GM23338 (cell line): ENCODE measurements around the gene RMND5B. TPM values are rescaled to one million over a fixed set of nuclear protein-coding genes. Genes with fewer than 3 reads are reported as not detected.

ENCODE experiments used
- ATAC-seq: fragments of 200-7000 bp; cut with Tn5 transposase; 3 replicates; pipeline ENCODE4 v1.9.1; 2020
- DNase-seq: peaks from one replicate; pipeline ENCODE4 v3.0.0-alpha.2; 2015; ENCODE audit warnings: low spot score
- H2AFZ ChIP-seq: fragments of 200-600 bp; sonication (generic); 2 replicates; pipeline ENCODE4 v1.8.0; 2016; ENCODE audit warnings: antibody characterized with exemption, mild to moderate bottlenecking, moderate library complexity
- H3F3A ChIP-seq: fragments of 200-600 bp; sonication (generic); replicated peaks from 2 replicates; pipeline ENCODE4 v1.8.0; 2017; ENCODE audit warnings: antibody characterized with exemption, mixed run types, low read depth
- H3K27ac ChIP-seq: fragments of 200-600 bp; sonication (generic); 2 replicates; pipeline ENCODE4 v1.6.1; 2016; ENCODE audit warnings: low read depth
- H3K27me3 ChIP-seq: fragments of 200-600 bp; sonication (generic); 2 replicates; pipeline ENCODE4 v1.8.0; 2016; ENCODE audit warnings: mild to moderate bottlenecking, mixed run types, moderate library complexity; ENCODE audit not compliant: insufficient read depth
- H3K36me3 ChIP-seq: fragments of 200-600 bp; sonication (generic); 2 replicates; pipeline ENCODE4 v1.8.0; 2016; ENCODE audit warnings: mild to moderate bottlenecking; ENCODE audit not compliant: insufficient read depth
- H3K4me1 ChIP-seq: fragments of 200-600 bp; sonication (generic); 2 replicates; pipeline ENCODE4 v1.8.0; 2016; ENCODE audit warnings: mild to moderate bottlenecking, moderate library complexity; ENCODE audit not compliant: insufficient read depth
- H3K4me2 ChIP-seq: fragments of 200-600 bp; sonication (generic); 2 replicates; pipeline ENCODE4 v1.7.1; 2017; ENCODE audit warnings: mixed run types
- H3K4me3 ChIP-seq: fragments of 200-600 bp; sonication (generic); 2 replicates; pipeline ENCODE4 v1.6.1; 2016; ENCODE audit warnings: mixed run types
- H3K79me2 ChIP-seq: fragments of 200-600 bp; sonication (generic); replicated peaks from 2 replicates; pipeline ENCODE4 v1.8.0; 2017; ENCODE audit warnings: mild to moderate bottlenecking; ENCODE audit not compliant: insufficient read depth
- H3K9me2 ChIP-seq: fragments of 200-600 bp; sonication (generic); 2 replicates; pipeline ENCODE4 v1.8.0; 2017; ENCODE audit not compliant: insufficient read depth
- H4K20me1 ChIP-seq: fragments of 200-600 bp; sonication (generic); replicated peaks from 2 replicates; pipeline ENCODE4 v1.8.0; 2017; ENCODE audit warnings: mild to moderate bottlenecking; ENCODE audit not compliant: insufficient read depth
- H3K27ac Mint-ChIP-seq: 2 replicates; pipeline ENCODE4 v1.8.0; 2020; ENCODE audit warnings: inconsistent platforms, mild to moderate bottlenecking, moderate library complexity, mixed read lengths
- H3K27me3 Mint-ChIP-seq: 3 replicates; pipeline ENCODE4 v1.8.0; 2022; ENCODE audit warnings: low read depth, mild to moderate bottlenecking, moderate library complexity, mixed read lengths, inconsistent platforms; ENCODE audit not compliant: insufficient read depth, poor library complexity
- H3K36me3 Mint-ChIP-seq: 3 replicates; pipeline ENCODE4 v1.8.0; 2021; ENCODE audit warnings: low read depth, mild to moderate bottlenecking, inconsistent platforms, moderate library complexity, mixed read lengths
- H3K4me1 Mint-ChIP-seq: 3 replicates; pipeline ENCODE4 v1.8.0; 2020; ENCODE audit warnings: mild to moderate bottlenecking, inconsistent platforms, mixed read lengths
- H3K4me3 Mint-ChIP-seq: 3 replicates; pipeline ENCODE4 v1.8.0; 2021; ENCODE audit warnings: moderate library complexity, mild to moderate bottlenecking, inconsistent platforms, mixed read lengths
- H3K9me3 Mint-ChIP-seq: 3 replicates; pipeline ENCODE4 v1.8.0; 2020; ENCODE audit warnings: moderate library complexity, mild to moderate bottlenecking, inconsistent platforms, mixed read lengths
- CREB1 ChIP-seq: fragments of 250-450 bp; sonication (Bioruptor Pico); IDR thresholded peaks from 2 replicates; pipeline ENCODE4 v1.5.0; 2020; ENCODE audit warnings: low read depth, mild to moderate bottlenecking, moderate library complexity
- EZH2 ChIP-seq: fragments of 200-600 bp; sonication (generic); IDR thresholded peaks from one replicate; pipeline ENCODE4 v1.8.0; 2017; ENCODE audit warnings: antibody characterized with exemption, mild to moderate bottlenecking, low read depth; ENCODE audit not compliant: unreplicated experiment
- EZH2phosphoT487 ChIP-seq: fragments of 200-600 bp; sonication (generic); IDR thresholded peaks from one replicate; pipeline ENCODE4 v1.8.1; 2018; ENCODE audit warnings: antibody characterized with exemption; ENCODE audit not compliant: unreplicated experiment
- JUNB ChIP-seq: IDR thresholded peaks from one replicate; pipeline ENCODE4 v1.6.1; 2016; ENCODE audit warnings: antibody characterized with exemption; ENCODE audit not compliant: unreplicated experiment
- NANOG ChIP-seq: IDR thresholded peaks from 2 replicates; pipeline ENCODE4 v1.6.1; 2016; ENCODE audit warnings: antibody characterized with exemption, borderline replicate concordance
- POLR2AphosphoS5 ChIP-seq: IDR thresholded peaks from 2 replicates; pipeline ENCODE4 v1.6.1; 2016; ENCODE audit warnings: antibody characterized with exemption, low read depth
- STAT1 ChIP-seq: IDR thresholded peaks from one replicate; pipeline ENCODE4 v1.6.1; 2016; ENCODE audit warnings: antibody characterized with exemption; ENCODE audit not compliant: unreplicated experiment
- ZNF114 ChIP-seq: fragments of 250-450 bp; sonication (Bioruptor Pico); IDR thresholded peaks from 2 replicates; pipeline ENCODE4 v1.5.0; 2020; ENCODE audit warnings: mild to moderate bottlenecking, moderate library complexity
- ZNF331 ChIP-seq: fragments of 250-450 bp; sonication (Bioruptor Pico); IDR thresholded peaks from 2 replicates; pipeline ENCODE4 v1.5.0; 2020; ENCODE audit warnings: low read depth, mild to moderate bottlenecking, moderate library complexity
- polyA plus RNA-seq: library from polyadenylated mRNA; unstranded; fragments of >200 nt; fragmentation: Nextera tagmentation; extraction: Ambion mirVana; gene quantifications from 2 replicates; pipeline ENCODE4 v1.2.1, GENCODE V29; 2016
- total RNA-seq: library from RNA; depleted of rRNA; stranded (reverse); fragments of >200 nt; shearing (Covaris generic); gene quantifications from 2 replicates; pipeline ENCODE4 v1.2.3, GENCODE V29; 2014
- TF ChIP-seq, protein P1 (sequence below): fragments of 250-450 bp; sonication (Bioruptor Pico); IDR thresholded peaks from 2 replicates; pipeline ENCODE4 v1.5.0; 2020; ENCODE audit warnings: mild to moderate bottlenecking, moderate library complexity
- TF ChIP-seq, protein P2 (sequence below): IDR thresholded peaks from one replicate; pipeline ENCODE4 v1.6.1; 2018; ENCODE audit warnings: antibody characterized with exemption; ENCODE audit not compliant: unreplicated experiment
- TF ChIP-seq, protein P3 (sequence below), 2 experiments: fragments of 200-600 bp in 1 of 2; sonication (generic) in 1 of 2; conservative IDR thresholded peaks; 2 replicates each; pipeline versions ENCODE4 v1.5.1 to v1.6.1; 2016 to 2017; ENCODE audit warnings: antibody characterized with exemption in 2 of 2, low read depth in 2 of 2, mild to moderate bottlenecking in 2 of 2, moderate library complexity in 1 of 2
- TF ChIP-seq, protein P4 (sequence below): IDR thresholded peaks from 2 replicates; pipeline ENCODE4 v1.6.1; 2016; ENCODE audit warnings: antibody characterized with exemption

The RMND5B gene
- total and polyA plus RNA-seq, 2 experiments from 2014 or later: 47.5 to 101 TPM

DNA sequence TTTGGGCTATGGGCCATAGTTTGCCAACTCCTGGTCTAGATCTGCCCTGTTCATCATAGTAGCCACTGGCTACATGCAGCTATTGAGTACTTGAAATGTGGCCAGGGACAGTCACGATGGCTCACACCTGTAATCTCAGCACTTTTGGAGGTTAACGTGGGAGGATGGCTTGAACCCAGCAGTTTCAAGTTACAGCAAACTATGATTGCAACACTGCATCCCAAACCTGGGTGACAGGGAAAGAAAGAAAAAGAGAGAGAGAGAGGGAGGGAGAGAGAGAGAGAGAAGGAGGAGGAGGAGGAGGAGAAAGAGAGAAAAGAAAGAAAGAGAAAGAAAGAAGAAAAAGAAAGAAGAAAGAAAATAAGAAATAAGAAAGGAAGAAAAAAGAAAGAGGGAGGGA, 61.4 kb downstream of the RMND5B start:
- Histone ChIP-seq H3K27me3 (no peaks in the 10 kb centered on the region), H3K36me3 (0 out of 2 replicates have a peak, but pooled peaks cover 2% of the 10 kb centered on the region), H3K27ac (no peak overlapping the region), H3K9me2 (no peaks in the 10 kb centered on the region), H2AFZ (no peak overlapping the region), H3K4me3 (no peak overlapping the region), H3K4me1 (no peaks in the 10 kb centered on the region), H3F3A (0 out of 2 replicates have a peak, but pooled peaks cover 3% of the 10 kb centered on the region), H3K79me2 (no peaks in the 10 kb centered on the region), H3K4me2 (no peak overlapping the region), H4K20me1 (no peaks in the 10 kb centered on the region)
- TF ChIP-seq POLR2AphosphoS5 (no peak), STAT1 (no peak), EZH2 (no peak), CREB1 (no peak), ZNF114 (CRISPR knock-in tag) (no peak), EZH2phosphoT487 (no peak), NANOG (no peak), JUNB (no peak), ZNF331 (CRISPR knock-in tag) (no peak)
- TF ChIP-seq, protein P1, sequence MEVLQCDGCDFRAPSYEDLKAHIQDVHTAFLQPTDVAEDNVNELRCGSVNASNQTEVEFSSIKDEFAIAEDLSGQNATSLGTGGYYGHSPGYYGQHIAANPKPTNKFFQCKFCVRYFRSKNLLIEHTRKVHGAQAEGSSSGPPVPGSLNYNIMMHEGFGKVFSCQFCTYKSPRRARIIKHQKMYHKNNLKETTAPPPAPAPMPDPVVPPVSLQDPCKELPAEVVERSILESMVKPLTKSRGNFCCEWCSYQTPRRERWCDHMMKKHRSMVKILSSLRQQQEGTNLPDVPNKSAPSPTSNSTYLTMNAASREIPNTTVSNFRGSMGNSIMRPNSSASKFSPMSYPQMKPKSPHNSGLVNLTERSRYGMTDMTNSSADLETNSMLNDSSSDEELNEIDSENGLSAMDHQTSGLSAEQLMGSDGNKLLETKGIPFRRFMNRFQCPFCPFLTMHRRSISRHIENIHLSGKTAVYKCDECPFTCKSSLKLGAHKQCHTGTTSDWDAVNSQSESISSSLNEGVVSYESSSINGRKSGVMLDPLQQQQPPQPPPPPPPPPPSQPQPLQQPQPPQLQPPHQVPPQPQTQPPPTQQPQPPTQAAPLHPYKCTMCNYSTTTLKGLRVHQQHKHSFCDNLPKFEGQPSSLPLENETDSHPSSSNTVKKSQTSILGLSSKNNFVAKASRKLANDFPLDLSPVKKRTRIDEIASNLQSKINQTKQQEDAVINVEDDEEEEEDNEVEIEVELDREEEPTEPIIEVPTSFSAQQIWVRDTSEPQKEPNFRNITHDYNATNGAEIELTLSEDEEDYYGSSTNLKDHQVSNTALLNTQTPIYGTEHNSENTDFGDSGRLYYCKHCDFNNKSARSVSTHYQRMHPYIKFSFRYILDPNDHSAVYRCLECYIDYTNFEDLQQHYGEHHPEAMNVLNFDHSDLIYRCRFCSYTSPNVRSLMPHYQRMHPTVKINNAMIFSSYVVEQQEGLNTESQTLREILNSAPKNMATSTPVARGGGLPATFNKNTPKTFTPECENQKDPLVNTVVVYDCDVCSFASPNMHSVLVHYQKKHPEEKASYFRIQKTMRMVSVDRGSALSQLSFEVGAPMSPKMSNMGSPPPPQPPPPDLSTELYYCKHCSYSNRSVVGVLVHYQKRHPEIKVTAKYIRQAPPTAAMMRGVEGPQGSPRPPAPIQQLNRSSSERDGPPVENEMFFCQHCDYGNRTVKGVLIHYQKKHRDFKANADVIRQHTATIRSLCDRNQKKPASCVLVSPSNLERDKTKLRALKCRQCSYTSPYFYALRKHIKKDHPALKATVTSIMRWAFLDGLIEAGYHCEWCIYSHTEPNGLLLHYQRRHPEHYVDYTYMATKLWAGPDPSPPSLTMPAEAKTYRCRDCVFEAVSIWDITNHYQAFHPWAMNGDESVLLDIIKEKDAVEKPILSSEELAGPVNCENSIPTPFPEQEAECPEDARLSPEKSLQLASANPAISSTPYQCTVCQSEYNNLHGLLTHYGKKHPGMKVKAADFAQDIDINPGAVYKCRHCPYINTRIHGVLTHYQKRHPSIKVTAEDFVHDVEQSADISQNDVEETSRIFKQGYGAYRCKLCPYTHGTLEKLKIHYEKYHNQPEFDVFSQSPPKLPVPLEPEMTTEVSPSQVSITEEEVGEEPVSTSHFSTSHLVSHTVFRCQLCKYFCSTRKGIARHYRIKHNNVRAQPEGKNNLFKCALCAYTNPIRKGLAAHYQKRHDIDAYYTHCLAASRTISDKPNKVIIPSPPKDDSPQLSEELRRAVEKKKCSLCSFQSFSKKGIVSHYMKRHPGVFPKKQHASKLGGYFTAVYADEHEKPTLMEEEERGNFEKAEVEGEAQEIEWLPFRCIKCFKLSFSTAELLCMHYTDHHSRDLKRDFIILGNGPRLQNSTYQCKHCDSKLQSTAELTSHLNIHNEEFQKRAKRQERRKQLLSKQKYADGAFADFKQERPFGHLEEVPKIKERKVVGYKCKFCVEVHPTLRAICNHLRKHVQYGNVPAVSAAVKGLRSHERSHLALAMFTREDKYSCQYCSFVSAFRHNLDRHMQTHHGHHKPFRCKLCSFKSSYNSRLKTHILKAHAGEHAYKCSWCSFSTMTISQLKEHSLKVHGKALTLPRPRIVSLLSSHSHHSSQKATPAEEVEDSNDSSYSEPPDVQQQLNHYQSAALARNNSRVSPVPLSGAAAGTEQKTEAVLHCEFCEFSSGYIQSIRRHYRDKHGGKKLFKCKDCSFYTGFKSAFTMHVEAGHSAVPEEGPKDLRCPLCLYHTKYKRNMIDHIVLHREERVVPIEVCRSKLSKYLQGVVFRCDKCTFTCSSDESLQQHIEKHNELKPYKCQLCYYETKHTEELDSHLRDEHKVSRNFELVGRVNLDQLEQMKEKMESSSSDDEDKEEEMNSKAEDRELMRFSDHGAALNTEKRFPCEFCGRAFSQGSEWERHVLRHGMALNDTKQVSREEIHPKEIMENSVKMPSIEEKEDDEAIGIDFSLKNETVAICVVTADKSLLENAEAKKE (CRISPR knock-in tag): no peak
- TF ChIP-seq, protein P2, sequence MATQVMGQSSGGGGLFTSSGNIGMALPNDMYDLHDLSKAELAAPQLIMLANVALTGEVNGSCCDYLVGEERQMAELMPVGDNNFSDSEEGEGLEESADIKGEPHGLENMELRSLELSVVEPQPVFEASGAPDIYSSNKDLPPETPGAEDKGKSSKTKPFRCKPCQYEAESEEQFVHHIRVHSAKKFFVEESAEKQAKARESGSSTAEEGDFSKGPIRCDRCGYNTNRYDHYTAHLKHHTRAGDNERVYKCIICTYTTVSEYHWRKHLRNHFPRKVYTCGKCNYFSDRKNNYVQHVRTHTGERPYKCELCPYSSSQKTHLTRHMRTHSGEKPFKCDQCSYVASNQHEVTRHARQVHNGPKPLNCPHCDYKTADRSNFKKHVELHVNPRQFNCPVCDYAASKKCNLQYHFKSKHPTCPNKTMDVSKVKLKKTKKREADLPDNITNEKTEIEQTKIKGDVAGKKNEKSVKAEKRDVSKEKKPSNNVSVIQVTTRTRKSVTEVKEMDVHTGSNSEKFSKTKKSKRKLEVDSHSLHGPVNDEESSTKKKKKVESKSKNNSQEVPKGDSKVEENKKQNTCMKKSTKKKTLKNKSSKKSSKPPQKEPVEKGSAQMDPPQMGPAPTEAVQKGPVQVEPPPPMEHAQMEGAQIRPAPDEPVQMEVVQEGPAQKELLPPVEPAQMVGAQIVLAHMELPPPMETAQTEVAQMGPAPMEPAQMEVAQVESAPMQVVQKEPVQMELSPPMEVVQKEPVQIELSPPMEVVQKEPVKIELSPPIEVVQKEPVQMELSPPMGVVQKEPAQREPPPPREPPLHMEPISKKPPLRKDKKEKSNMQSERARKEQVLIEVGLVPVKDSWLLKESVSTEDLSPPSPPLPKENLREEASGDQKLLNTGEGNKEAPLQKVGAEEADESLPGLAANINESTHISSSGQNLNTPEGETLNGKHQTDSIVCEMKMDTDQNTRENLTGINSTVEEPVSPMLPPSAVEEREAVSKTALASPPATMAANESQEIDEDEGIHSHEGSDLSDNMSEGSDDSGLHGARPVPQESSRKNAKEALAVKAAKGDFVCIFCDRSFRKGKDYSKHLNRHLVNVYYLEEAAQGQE: no peak
- TF ChIP-seq, protein P3, sequence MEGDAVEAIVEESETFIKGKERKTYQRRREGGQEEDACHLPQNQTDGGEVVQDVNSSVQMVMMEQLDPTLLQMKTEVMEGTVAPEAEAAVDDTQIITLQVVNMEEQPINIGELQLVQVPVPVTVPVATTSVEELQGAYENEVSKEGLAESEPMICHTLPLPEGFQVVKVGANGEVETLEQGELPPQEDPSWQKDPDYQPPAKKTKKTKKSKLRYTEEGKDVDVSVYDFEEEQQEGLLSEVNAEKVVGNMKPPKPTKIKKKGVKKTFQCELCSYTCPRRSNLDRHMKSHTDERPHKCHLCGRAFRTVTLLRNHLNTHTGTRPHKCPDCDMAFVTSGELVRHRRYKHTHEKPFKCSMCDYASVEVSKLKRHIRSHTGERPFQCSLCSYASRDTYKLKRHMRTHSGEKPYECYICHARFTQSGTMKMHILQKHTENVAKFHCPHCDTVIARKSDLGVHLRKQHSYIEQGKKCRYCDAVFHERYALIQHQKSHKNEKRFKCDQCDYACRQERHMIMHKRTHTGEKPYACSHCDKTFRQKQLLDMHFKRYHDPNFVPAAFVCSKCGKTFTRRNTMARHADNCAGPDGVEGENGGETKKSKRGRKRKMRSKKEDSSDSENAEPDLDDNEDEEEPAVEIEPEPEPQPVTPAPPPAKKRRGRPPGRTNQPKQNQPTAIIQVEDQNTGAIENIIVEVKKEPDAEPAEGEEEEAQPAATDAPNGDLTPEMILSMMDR (conservative IDR thresholded peaks at IDR 0.05; ENCODE audit: low read depth in 2 of 2): no peak
- TF ChIP-seq, protein P4, sequence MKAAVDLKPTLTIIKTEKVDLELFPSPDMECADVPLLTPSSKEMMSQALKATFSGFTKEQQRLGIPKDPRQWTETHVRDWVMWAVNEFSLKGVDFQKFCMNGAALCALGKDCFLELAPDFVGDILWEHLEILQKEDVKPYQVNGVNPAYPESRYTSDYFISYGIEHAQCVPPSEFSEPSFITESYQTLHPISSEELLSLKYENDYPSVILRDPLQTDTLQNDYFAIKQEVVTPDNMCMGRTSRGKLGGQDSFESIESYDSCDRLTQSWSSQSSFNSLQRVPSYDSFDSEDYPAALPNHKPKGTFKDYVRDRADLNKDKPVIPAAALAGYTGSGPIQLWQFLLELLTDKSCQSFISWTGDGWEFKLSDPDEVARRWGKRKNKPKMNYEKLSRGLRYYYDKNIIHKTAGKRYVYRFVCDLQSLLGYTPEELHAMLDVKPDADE: no peak
- H3K4me1 Mint-ChIP-seq: peaks cover 20% of the 10 kb centered on the region
- DNase-seq: no peak
- H3K4me3 Mint-ChIP-seq: no peak overlapping the region
- no peak overlapping the region for H3K27ac Mint-ChIP-seq
- H3K27me3 Mint-ChIP-seq: peaks cover 15% of the 10 kb centered on the region
- no peak for ATAC-seq
- H3K9me3 Mint-ChIP-seq: peaks cover 38% of the 10 kb centered on the region
- H3K36me3 Mint-ChIP-seq: peaks cover 24% of the 10 kb centered on the region
